GM23248 (cell line): ENCODE measurements around the gene GNPDA1. TPM values are rescaled to one million over a fixed set of nuclear protein-coding genes. Genes with fewer than 3 reads are reported as not detected.
"Not testable (repeated sequence)": the region's sequence is repeated elsewhere in the genome, so short reads cannot be mapped to it uniquely, and the experiment has no call there.

ENCODE experiments used
- DNase-seq: peaks from one replicate; pipeline ENCODE4 v3.0.0-alpha.2; 2015
- H2AFZ ChIP-seq: fragments of 200-600 bp; sonication (generic); 2 replicates; pipeline ENCODE4 v1.6.1; 2016; ENCODE audit warnings: antibody characterized with exemption
- H3F3A ChIP-seq: fragments of 200-600 bp; sonication (generic); 2 replicates; pipeline ENCODE4 v1.6.1; 2016; ENCODE audit warnings: mild to moderate bottlenecking, antibody characterized with exemption, mixed run types; ENCODE audit not compliant: insufficient read depth
- H3K27ac ChIP-seq: fragments of 200-600 bp; sonication (generic); 2 replicates; pipeline ENCODE4 v1.5.1; 2016; ENCODE audit warnings: mild to moderate bottlenecking
- H3K27me3 ChIP-seq: fragments of 200-600 bp; sonication (generic); replicated peaks from 2 replicates; pipeline ENCODE4 v1.6.1; 2016; ENCODE audit warnings: mild to moderate bottlenecking; ENCODE audit not compliant: insufficient read depth
- H3K36me3 ChIP-seq: fragments of 200-600 bp; sonication (generic); 2 replicates; pipeline ENCODE4 v1.6.1; 2016; ENCODE audit warnings: low read depth, mild to moderate bottlenecking
- H3K4me1 ChIP-seq: fragments of 200-600 bp; sonication (generic); 2 replicates; pipeline ENCODE4 v1.6.1; 2016; ENCODE audit warnings: mild to moderate bottlenecking; ENCODE audit not compliant: insufficient read depth
- H3K4me2 ChIP-seq: fragments of 200-600 bp; sonication (generic); one replicate; pipeline ENCODE4 v1.6.1; 2016; ENCODE audit warnings: mild to moderate bottlenecking; ENCODE audit not compliant: unreplicated experiment
- H3K4me3 ChIP-seq: fragments of 200-600 bp; sonication (generic); 2 replicates; pipeline ENCODE4 v1.5.1; 2016; ENCODE audit warnings: mild to moderate bottlenecking
- H3K79me2 ChIP-seq: fragments of 200-600 bp; sonication (generic); 2 replicates; pipeline ENCODE4 v1.6.1; 2016; ENCODE audit warnings: mild to moderate bottlenecking; ENCODE audit not compliant: insufficient read depth
- H3K9ac ChIP-seq: fragments of 200-600 bp; sonication (generic); 2 replicates; pipeline ENCODE4 v1.6.1; 2016; ENCODE audit warnings: mild to moderate bottlenecking
- H3K9me2 ChIP-seq: fragments of 200-600 bp; sonication (generic); 2 replicates; pipeline ENCODE4 v1.6.1; 2016; ENCODE audit warnings: mixed run types, mild to moderate bottlenecking, moderate library complexity; ENCODE audit not compliant: insufficient read depth
- H3K9me3 ChIP-seq: fragments of 200-600 bp; sonication (generic); one replicate; pipeline ENCODE4 v1.6.1; 2017; ENCODE audit warnings: low read depth
- H4K20me1 ChIP-seq: fragments of 200-600 bp; sonication (generic); 2 replicates; pipeline ENCODE4 v1.6.0; 2016; ENCODE audit not compliant: insufficient read depth
- EZH2 ChIP-seq: fragments of 200-600 bp; sonication (generic); IDR thresholded peaks from 2 replicates; pipeline ENCODE4 v1.6.1; 2018; ENCODE audit warnings: antibody characterized with exemption, mild to moderate bottlenecking; ENCODE audit not compliant: insufficient read depth, poor library complexity, severe bottlenecking
- EZH2phosphoT487 ChIP-seq: fragments of 200-600 bp; sonication (generic); IDR thresholded peaks from 2 replicates; pipeline ENCODE4 v1.6.1; 2018; ENCODE audit warnings: antibody characterized with exemption, moderate library complexity, mild to moderate bottlenecking, low read depth; ENCODE audit not compliant: insufficient read depth
- WGBS, 2 experiments: methylation state at CpG; one replicate each; pipeline ENCODE4 v1.1.6; 2015 to 2017; ENCODE audit warnings: low lambda C conversion rate in 2 of 2, low coverage in 1 of 2; ENCODE audit errors: missing lambda C conversion rate in 2 of 2; 5-methylcytosine and 5-hydroxymethylcytosine counted together
- in situ Hi-C: fragments of 300-500 bp; cut with MboI; formaldehyde crosslinking; loops from 2 replicates; pipeline ENCODE4 v1.15.0; 2020
- polyA plus RNA-seq: library from polyadenylated mRNA; unstranded; fragments of >200 nt; fragmentation: Nextera tagmentation; extraction: Ambion mirVana; gene quantifications from 2 replicates; pipeline ENCODE4 v1.2.1, GENCODE V29; 2016
- total RNA-seq: library from RNA; depleted of rRNA; stranded (reverse); fragments of >200 nt; shearing (Covaris generic); gene quantifications from 2 replicates; pipeline ENCODE4 v1.2.3, GENCODE V29; 2014

Gene GNPDA1
- total and polyA plus RNA-seq, 2 experiments from 2014 or later, result 27.6 to 28.7 TPM

- H3K9me3 ChIP-seq, result no peaks in the 10 kb centered on the region
- no peaks in the 10 kb centered on the region for H3K9me2 ChIP-seq
- DNase-seq, result no peak
- no peaks in the 10 kb centered on the region for H3K4me1 ChIP-seq
- in situ Hi-C loops, result no loop called here
- H3K4me3 ChIP-seq, result no peak overlapping the region
- no peaks in the 10 kb centered on the region for H3K79me2 ChIP-seq
- no peaks in the 10 kb centered on the region for H3K27me3 ChIP-seq
- H3K27ac ChIP-seq, result no peak overlapping the region
- H3K36me3 ChIP-seq, result no peaks in the 10 kb centered on the region
- no peaks in the 10 kb centered on the region for H4K20me1 ChIP-seq
- no peaks in the 10 kb centered on the region for H3F3A ChIP-seq
- no peak overlapping the region for H3K4me2 ChIP-seq
- no peak overlapping the region for H2AFZ ChIP-seq
- no peak overlapping the region for H3K9ac ChIP-seq
- 76 to 81% methylated on average over 13 of the region's 13 CpGs for WGBS, 2 experiments
- no peak for TF ChIP-seq EZH2phosphoT487
- TF ChIP-seq EZH2, result no peak
Observed at GRCh38 chr5:142036918-142037317, 24.1 kb upstream of the GNPDA1 start.

DNA sequence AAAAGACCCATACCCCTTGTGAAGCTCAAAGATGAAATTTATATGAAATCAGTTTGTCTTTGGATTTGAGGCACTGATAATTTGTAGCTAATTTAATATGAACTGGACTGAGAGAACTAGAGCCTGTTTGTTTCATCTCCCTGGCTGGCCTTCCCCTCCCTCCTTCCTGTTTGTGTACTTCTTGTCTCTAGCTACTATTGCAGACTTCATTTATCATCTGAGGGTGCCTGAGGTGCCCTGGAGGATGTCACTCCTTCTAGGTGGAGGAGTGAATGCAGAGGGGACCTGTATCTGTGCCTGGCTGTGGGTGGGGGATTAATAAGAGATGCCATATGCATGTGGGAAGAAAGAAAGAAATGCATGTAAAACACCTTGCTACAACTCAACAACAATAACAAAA is 22.2 kb upstream of the GNPDA1 start:
- in situ Hi-C loops, result no loop called here
- TF ChIP-seq EZH2 (no peak), EZH2phosphoT487 (no peak)
- Histone ChIP-seq H3K27ac (no peak overlapping the region), H3K36me3 (no peaks in the 10 kb centered on the region), H3K9me3 (no peaks in the 10 kb centered on the region), H3F3A (no peaks in the 10 kb centered on the region), H4K20me1 (no peaks in the 10 kb centered on the region), H3K4me1 (no peaks in the 10 kb centered on the region), H3K9me2 (no peaks in the 10 kb centered on the region), H2AFZ (no peak overlapping the region), H3K9ac (no peak overlapping the region), H3K4me2 (no peak overlapping the region), H3K27me3 (peaks cover 9% of the 10 kb centered on the region; the same call in 1 of the 2 replicates), H3K79me2 (no peaks in the 10 kb centered on the region), H3K4me3 (no peak overlapping the region)
- no peak for DNase-seq

DNA sequence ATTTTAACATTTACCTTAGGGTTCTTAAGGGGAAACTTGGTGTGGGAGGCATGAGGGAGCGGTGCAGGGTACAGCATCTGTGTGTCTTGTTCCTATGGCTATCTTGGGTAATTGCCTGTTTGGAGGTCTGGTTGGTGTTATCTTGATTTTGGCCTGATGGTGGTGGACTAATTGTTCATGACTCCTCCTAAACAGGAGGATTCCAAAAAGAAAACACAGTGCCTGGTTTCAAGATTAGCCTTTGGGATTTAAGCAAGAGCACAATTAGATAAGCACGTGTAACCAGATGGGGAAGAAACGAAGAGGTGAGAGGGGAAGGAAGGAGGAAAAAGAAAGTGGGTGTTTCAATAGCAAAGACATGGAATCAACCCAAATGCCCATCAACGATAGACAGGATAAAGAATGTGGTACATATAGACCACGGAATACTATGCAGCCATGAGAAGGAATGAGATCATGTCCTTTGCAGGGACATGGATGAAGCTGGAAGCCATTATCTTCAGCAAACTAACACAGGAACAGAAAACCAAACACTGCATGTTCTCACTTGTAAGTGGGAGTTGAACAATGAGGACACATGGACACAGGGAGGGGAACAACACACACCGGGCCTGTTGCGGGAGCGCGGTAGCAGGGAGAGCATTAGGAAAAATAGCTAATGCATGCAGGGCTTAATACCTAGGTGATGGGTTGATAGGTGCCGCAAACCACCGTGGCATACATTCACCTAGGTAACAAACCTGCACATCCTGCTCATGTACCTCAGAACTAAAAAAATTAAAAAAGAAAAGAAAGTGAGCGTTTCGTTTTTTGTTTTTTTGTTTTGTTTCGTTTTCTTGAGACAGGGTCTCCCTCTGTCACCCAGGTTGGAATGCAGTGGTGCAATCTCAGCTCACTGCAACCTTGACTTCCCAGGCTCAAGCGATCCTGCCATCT is 21.1 kb upstream of the GNPDA1 start:
- H3K27me3 ChIP-seq, H3K9me2 ChIP-seq, H2AFZ ChIP-seq, H4K20me1 ChIP-seq, H3K9me3 ChIP-seq, H3K9ac ChIP-seq, H3K27ac ChIP-seq, H3F3A ChIP-seq, H3K79me2 ChIP-seq, H3K4me3 ChIP-seq, H3K4me1 ChIP-seq, in situ Hi-C loops, H3K4me2 ChIP-seq, DNase-seq, H3K36me3 ChIP-seq: not testable (repeated sequence)
- WGBS, 2 experiments, result 83% methylated on average over 15 of the region's 15 CpGs

DNA sequence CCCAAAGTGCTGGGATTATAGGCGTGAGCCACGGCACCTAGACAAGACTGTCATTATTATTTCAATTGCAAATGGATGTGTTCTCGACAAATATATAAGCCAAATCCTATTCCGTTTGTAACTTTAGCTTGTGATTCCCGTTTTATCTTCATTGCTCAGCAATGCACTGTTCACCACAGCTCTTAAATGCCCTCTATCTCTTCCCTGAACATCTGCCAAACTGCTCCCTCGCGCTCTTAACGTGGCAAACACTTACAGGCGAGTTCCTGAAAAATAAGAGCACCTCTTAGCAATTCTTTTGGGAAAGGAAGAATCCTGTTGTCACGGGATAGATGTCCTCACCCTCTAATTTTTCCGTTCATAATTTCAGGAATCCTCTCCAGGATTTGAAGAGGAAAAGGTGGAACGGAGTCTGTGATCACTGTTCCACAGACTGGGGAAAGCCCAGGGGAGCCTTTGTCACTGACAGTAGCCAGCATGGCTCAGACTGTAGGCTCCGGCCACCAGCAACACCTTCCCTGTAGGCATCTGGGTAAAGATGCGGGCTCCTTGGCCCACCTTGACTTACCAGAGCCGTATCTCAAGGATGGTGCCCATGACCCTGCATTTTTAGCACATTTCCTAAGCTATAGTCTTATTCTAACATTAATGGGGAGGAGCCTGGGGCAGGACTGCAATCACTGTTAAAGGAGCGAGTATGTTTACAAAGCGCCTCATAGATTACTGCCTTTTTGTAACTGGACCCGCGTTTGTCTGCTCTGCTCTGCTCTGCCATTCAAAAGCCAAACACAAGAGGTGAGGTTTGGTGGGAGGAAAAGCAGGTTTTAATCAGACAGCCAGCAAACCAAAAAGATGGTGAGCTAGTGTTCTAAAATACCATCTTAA is 20.2 kb upstream of the GNPDA1 start:
- peaks cover 9% of the 10 kb centered on the region; the same call in 1 of the 2 replicates for H3K27me3 ChIP-seq
- no peak overlapping the region for H3K4me2 ChIP-seq
- no peak for DNase-seq
- no peaks in the 10 kb centered on the region for H3F3A ChIP-seq
- no peak overlapping the region for H3K27ac ChIP-seq
- TF ChIP-seq EZH2phosphoT487 (no peak), EZH2 (no peak)
- H3K4me3 ChIP-seq, result no peak overlapping the region
- H3K9me2 ChIP-seq, result no peaks in the 10 kb centered on the region
- in situ Hi-C loops, result no loop called here
- no peak overlapping the region for H2AFZ ChIP-seq
- WGBS, 2 experiments, result 67 to 70% methylated on average over 19 of the region's 19 CpGs
- no peak overlapping the region for H3K9ac ChIP-seq
- no peaks in the 10 kb centered on the region for H3K9me3 ChIP-seq
- no peaks in the 10 kb centered on the region for H4K20me1 ChIP-seq
- no peaks in the 10 kb centered on the region for H3K4me1 ChIP-seq
- no peaks in the 10 kb centered on the region for H3K36me3 ChIP-seq
- no peaks in the 10 kb centered on the region for H3K79me2 ChIP-seq
